Smooth muscle cell of the brain vasculature (primary cell): ENCODE measurements around the gene AP3S2.

Experiments
- DNase-seq: peaks from one replicate; pipeline ENCODE4 v3.0.0-alpha.2; 2012; ENCODE audit warnings: low read depth, low spot score

AP3S2 gene

DNA sequence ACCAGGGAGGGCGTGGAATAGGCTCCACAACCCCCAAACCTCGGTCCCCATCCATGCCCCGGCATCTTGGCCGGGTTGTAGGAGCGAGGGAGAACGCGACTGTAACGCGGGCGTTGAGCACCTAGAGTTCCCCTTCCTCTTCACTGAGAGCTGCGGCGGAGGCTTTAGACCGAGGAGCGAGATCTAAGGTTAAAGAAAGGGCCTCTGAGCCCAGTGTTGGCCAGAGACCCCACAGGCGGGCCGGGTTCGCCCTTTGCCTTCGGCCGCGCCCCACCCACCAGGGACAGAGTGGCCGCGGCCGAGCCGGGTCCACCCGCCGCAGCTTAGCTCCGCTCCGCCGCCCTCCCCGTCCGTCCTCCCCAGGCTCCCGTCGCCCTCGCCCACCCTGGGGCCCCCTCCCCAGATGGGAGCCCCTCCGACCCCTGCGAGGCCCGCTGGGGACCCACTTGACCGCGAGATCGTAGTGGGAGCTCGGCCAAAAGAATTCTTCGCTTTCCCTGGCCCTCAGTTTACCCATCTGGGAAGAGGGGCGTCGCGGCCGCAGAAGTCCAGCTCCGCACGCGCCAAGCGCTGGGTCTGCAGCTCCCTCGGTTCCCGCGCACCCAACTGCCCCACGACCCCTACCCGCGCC lies 79.6 kb downstream of the AP3S2 start:
- DNase-seq, result no peak

DNA sequence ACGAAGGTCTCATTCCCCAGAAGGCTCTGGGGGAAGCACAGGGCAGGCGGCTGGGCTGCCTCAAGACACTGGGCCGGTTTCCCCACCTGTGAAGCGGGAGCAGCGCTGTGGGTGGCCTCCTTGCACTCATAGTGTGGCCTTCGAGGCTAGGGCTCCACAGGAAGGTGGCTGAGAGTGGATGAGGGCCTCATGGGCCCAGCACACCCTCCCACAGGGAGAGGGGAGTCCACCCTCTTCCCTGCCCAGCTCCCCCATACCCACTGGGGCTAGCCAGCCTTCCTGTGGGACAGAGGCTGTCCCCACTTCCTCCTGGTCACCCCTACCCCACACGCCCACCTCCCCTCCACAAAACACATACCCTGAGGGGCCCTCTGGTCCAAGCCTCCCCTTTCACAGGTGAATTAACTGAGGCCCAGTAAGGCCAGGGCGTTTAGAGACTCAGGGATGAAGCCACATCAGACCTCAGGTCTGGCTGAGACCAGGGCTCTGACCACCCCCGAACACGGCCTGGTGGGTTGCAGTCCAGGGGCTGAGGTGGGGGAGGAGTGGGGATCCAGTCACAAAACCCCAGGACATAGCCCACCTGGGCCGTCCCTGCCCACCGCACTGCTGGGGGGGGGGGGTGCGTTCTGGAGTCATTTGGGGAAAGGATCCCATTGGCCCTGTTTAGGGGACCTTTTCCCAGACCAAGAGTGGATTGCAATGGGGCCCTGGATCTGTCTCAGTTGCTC lies 80.2 kb downstream of the AP3S2 start:
- DNase-seq, result no peak

DNA sequence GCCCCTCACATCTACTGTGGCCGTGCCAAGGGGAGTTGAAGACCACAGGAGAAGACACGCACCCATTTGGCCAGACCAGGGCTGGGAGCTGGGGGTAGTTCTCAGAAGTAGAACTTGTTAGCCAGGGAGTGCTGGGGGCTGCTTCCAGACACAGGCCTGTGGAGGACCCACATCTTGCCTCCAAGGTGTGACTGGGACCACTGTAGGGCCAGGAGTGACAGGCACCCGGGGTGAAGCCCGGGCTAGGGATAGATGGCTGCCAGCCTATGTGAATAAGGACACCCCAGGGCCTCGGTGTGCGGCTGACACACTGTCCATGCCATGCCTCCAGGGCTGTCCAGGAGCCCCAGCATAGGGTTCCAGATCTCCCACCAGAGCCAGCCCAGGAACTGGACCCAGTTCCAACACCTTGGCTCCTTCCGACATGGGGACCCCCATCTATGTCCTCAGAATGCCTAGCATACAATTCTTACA lies 80.9 kb downstream of the AP3S2 start:
- no peak for DNase-seq

DNA sequence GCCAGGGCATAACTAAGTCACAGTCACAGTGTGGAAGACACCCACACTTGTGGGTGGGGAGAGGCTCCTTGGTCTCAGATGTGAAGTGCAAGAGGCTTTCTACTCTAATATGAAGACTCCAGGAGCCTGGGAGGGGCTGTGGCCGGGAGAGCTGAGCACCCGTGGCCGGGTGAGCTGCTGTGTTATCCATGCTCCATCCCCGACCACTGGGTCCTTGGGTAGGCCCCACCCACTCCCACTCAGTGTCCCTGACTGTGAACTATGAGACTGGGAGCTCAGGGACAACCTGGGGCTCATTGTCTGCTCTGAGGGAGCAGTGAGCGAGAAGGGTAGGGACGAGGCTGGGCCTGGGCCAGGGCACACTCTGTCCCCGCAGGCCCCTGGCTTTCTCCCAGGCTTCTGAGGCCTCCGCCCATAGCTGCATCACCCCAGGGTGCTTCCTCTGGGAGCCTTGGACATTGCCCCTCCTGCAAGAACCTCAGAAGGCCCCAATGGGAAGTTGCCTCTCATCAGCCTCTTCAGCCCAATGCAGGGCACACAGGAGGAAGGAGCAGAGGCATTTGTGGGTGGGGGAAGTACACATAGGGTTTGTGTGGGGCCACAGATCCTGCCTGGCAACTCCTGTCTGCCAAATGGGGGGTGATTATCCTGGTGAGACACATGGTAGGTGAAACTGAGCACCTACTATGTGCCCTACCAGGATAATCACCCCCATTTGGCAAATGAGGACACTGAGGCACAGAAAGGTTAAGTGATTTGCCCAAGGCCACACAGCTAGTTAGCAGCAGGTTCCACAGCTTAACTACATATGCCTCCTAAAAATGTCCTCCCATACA lies 81.6 kb downstream of the AP3S2 start:
- no peak for DNase-seq

DNA sequence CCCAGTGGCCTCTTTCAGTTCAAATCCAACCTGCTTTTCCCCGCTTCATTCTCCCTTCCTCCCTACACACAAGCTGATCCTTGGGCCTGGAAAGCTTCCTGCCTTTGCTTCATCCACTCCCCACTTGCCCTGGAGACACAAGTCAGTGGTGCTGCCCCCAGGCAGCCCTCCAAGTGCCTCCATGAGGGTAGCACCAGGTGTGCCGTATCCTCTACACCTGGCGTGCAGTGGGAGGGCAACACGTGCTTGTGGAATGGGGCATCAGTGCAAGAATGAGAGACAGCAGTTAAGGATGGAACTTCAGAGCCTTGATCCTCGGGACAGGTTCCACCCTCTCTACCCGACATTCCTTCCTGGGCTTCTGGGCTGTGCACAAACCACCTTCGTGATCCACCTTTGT lies 83.0 kb downstream of the AP3S2 start:
- no peak for DNase-seq

DNA sequence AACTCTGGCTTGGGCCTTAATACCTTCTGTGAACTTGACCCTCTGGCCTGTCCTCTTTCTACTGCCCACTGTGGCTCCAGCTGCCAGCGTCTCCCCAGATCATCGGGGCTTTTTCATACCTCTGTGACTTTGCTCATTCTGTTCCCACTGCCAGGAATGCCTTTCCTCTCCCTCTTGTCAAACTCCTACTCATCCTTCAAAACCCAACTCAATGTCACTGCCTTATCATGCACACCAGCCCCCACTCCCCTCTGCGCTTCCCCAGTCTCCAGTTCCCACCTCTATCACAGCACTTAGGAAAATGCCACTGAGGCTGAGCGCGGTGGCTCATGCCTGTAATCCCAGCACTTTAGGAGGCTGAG lies 84.0 kb downstream of the AP3S2 start:
- DNase-seq, result no peak

DNA sequence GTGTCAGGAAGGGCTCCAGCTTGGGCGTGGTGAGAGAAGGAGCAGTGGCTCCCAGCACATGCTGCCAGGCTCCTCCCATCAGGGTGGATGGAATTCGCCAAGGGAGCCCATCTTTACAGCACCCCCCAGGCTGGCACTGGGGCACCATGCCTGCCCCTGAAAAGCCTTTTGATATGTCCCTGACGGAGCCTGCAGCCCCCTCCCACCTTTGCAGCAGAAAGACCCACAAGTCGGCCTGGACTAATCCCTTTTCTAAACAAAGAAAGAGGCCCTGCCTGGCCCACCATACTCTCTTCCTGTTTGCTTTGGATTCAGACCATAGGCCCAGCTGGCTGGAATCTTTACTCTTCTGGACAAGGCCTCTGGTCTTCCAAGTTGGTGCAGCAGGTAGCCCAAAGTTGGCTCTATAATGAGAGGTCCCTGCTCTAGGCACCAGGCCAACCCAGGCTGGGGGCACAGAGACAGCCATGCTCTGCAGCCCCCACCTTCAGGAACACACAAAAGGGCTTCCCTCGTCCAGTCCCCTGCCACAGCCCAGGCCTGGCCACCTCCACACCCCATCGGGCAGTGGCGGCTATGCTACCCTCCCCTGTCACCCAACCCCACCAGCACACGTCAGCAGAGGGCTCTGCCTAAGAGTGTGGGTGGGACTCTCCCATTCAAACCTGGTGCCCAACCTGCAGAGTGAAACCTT lies 84.6 kb downstream of the AP3S2 start:
- DNase-seq, result no peak

DNA sequence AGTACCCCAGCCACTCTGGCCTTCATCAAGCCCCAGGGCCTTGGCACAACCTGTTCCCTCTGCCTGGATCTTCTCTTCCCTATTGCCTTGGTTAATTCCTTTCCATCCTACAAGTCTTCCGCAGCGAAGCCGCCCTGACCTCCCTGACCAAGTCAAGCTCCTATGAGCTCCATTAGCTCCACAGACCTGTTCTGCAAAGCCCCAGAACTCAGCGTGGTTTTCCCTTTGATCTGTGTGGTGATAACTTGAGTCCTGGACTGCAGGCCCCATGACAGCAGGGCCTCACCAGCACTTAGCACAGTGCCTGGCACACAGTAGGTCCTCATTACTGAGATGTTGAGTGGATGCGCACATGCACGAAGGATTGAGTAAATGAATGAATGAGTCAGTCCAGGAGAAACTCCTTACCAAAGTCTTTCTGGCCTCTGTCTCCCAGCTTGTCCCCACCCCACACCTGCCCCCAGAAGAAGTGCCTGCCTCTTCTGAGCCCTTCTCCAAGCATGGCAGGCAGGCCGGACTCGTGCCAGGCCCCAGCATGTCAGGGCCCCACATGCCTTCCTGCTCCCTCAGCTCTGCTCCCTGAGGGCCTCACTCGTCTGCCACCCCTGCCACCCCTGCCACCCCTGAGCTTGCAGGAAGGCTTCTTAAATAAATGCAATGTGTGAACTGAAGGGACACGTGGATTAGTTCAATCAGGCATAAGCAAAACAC lies 85.5 kb downstream of the AP3S2 start:
- no peak for DNase-seq

DNA sequence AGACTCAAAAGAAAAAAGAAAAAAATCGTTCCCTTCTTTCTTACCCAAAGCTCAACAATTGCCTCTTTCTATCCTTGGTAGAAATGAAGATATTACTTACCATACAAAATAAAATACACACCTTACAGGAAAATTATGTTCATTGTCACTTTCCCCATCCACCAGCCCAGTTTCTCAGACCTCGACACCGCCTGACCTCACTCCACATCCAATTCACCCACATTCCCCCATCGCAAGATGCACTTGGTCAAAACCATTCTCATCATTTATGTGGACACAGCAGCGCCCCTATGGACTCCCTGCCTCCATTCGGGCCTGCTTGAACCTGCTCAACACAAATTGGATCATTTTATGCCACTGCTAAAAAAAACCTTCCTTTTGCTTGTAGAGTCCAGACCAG lies 86.1 kb downstream of the AP3S2 start:
- no peak for DNase-seq

DNA sequence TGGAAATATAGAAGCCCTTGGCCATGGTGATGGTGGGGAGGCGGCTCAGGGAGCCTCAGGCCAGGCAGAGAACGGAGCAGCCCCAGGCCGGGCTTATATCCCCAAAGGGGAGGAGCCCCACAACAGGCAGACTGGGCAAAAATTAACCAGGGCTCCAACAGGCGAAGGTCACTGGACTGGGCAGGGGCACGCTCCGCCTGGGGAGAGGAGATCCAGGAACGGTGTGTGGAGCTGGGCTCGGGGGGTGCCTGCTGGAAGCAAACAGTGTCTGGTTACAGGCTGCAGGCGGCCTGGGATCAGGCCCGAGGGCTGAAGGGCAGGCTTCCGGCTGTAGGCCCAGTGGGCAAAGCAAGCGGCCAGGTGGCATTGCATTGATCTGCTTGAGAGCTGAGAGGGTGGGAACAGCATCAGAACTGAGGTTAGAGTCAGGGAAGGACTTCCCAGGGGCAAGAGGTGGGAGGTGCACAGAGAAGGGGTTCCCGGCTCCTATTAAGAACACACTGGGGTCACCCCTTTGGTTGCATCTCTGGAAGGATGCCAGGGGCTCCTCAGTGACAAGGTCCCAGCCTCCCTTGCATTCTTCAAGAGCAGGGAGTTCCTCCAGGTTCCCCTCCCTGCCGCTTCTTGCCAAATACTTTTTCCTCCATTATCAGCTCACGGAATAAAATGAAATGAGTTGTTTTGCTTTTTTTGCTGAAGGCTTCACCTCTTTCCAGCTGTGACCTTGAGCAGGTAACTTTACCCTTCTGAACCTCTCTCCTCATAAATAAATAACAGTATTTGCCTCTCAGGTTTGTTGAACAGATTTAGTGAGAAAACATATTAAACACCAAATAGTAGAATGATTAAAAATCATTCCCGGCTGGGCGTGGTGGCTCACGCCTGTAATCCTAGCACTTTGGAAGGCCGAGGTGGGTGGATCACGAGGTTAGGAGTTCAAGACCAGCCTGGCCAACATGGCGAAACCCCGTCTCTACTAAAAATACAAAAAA lies 86.9 kb downstream of the AP3S2 start:
- DNase-seq, result no peak

DNA sequence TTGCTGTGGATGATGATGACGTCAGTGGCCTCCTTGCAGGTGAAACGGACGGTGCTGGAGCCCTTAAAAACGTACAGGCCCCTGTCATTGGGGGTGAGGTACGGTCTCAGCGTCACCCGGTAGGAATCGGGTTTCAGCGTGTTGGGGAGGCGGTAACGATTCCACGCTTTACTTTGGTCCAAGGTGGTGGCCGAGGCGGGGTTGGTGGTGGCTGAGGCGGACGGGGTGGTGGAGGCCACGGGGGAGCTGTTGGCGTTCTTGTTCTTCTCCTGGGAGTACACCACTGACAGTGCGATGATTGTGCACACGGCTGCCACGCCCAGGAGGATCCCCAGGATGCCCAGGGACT lies 87.6 kb downstream of the AP3S2 start:
- DNase-seq, result no peak

DNA sequence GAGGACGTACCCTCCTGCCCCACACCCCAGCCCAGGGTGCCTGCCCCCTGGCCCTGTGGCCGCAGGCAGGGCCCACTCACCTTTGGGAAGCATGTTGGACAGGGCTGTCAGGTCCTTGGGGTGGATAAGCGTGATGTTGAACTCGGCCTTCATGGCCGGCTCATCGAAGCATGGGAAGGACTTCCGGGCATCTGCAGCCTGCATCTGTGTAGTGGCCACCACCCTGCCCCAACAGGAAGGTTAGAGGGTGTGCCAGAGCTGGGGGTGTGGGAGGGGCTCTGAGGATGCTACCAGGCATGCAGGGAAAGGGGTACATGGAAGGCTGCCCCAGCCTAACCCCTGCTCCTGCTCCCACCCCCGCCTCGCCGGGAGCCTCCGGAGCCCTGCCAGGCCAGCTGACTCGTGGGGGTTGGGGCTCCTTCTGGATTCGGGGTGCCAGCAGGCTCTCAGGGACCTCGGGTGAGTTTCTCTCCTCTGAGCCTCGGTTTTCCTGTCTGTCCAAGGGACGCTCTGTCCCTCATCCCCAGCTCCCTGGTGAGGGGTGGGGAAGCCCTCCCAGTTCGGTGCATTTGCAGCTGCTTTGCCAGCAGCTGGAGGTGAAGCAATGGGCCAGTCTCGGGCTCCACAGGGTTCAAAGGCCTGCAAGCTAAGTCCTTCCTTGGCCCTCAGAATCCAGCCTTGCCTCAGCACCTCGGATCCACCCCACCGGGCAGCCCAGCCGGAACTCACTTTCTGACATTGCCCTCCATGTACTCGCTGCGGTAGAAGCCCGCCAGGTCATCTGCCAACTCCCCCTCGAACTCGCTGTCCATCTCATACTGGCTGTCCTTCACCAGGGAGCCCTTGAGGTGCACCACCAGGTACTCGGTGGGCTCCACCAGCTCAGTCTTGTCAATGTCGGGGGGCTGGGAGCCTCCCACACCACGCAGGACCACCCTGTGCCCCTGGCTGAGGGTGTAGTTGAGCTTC lies 88.3 kb downstream of the AP3S2 start:
- no peak for DNase-seq

DNA sequence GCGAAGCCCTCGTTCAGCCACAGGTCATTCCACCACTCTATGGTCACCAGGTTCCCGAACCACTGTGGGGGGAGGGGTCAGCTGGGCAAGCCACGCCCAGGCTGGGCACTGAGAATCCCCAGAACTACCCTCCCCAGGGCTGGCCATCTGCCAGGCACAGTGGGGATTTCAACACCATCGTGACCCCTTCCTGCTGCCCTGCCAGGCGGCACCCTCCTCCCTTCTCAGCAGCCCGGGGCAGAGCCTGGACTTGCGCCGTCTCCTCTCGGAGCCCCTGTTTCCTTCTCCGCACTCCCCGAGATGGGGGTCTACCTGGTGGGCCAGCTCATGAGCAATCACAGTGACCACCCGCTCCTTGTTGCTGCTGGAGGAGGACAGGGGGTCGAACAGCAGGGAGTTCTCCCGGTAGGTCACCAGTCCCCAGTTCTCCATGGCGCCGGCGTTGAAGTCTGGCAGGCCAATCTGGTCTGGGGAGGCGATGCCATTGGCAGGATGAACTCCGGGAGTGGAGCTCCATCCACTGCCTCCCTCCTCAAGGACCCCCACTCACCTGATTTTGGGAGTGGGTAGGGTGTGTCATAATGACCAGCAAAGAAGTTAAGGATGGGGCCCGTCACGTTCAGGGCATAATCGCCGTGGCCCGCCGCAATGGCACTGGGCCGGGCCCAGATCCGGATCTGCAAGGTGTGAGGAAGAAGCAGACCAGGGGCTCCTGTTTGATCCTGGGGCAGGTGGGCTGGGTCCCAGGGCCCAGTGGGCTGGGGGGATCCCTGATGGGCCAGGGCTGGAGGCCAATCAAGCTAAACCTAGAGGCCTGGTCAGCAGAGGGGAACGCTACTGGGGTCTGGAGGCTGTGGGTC lies 89.6 kb downstream of the AP3S2 start:
- DNase-seq, result no peak

DNA sequence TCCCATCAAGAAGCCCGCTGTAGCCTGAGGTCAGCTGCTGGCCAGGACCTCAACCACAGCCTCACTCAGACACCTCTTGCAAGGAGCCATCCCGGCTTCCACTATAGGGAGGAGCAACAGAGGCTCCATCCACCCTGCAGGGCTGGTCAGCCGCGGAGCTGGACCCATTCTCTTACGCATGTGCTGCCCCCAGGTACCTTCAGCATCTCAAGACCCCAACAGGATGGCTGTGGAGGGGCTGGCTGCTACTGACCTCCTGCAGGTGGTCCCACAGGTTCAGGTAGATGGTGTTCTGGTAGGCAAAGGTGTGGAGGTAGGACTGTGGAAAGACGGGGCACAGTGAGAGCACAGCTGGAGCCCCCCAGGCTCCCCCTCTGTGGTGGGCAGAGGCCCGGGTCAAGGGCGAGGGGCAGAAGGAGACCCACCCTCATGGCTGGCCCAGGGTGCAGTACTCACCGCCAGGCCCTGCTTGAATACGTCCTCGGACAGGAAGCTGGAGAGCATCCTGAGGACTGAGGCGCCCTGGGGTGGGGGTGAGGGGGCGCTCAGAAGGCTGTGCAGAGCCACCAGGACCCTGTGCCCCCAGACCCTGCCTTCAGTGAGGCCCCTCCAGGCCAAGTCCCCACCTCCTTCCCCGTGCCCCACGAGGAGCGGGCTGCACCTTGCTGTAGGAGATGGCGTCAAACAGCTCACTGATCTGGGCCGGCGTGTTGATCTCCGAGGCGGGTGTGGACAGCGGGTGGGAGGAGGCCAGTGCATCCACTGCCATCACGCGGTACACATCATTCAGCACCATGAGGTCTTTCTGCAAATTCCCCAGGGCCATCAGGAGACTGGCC lies 90.6 kb downstream of the AP3S2 start:
- DNase-seq, result no peak

DNA sequence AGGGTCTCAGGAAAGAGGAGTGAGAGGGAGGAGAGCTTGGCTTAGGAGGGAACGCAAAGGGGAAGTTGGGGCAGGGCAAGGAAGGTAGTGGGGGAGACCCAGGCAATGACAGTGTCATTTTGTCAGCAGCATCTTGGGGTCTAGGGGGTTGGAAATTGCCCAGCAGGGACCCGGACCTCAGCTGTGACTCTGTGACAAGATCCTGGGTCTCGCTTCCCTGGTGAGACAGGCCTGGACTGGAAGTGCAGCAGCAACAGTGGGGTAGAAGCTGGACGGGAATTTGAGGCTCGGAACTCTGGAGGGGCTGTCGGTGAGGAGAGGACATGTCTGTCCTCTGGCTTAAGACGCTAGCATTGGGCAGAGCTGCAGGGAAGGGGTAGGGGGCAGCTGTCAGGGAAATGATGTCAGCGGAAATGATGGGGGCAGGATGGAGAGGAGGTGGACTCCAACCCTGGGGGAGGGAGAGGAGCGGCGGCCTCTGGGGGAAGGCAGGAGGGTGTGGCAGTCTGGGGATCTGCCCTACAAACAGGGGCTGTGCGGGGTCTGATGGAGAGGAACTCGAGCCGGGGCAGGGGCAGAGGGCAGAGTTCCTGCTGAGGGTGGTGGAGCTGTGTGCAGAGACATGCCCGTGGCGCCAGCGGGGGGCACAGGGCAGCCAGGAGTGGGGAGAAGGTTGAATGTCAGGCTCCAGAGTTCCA lies 91.4 kb downstream of the AP3S2 start:
- DNase-seq, result no peak

DNA sequence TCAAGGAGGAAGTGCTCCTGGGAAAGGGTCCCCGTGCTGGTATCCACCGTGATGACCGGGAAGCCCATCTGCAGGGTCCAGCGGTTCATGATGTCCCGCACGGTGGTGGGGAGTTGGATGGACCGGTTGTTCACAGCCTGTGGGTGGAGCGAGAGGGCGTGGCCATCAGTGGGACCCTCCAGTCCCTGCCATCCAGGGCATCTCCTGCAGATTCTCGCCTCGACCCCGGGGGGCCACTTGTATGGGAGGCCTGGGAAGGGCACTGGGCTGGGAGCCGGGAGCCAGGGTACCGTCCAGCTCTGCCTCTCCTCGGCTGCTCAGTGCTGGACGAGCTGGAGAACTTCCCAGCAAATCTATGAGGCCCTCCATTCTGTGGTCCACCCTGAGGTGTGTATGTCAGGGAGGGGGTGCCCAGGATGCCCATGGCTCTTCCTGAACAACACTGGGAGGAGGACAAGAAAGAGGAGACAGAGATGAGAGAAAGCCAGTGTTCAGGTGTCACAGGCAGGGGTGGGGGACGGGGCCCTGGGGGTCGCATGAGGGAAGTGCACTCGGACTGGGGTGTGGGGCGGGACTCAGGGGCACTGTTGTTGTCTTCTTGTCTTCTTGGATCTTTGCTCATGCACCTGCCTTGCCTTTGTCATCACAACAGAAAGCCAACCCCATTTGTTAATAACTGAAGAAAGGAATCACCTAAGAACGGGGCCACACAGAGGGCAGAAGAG lies 92.2 kb downstream of the AP3S2 start:
- DNase-seq, result no peak
